Middle frontal gyrus (tissue), 1 donor: ENCODE measurements around the gene DHRS12.

ENCODE experiments used
- DNase-seq: peaks from one replicate; pipeline ENCODE4 v3.0.0-alpha.2; 2015; ENCODE audit warnings: low spot score; ENCODE audit errors: extremely low spot score

Gene DHRS12

GRCh38 chr13:51803422-51804294 is at the start of gene DHRS12:
Gene DHRS12 (minus strand): TSS chr13:51804163. CDS start chr13:51799659, 4,504 bp downstream.
- DNase-seq = peak; percentile 83

- no peak for DNase-seq
These were observed 45.5 kb upstream of the DHRS12 start for GRCh38 chr13:51849145-51850101.

- DNase-seq = no peak
These were observed 44.7 kb upstream of the DHRS12 start for GRCh38 chr13:51848674-51849073.

GRCh38 chr13:51846756-51847155 is 42.8 kb upstream of the DHRS12 start:
- no peak for DNase-seq

GRCh38 chr13:51845574-51846318 is 41.8 kb upstream of the DHRS12 start:
- DNase-seq = no peak

GRCh38 chr13:51844862-51845573 is 41.1 kb upstream of the DHRS12 start, which contains the start of gene TMEM272:
Gene TMEM272 (minus strand): TSS chr13:51845177. CDS start chr13:51838530, 6,647 bp downstream.
- peak; percentile 48 for DNase-seq

- no peak for DNase-seq
These were observed 39.6 kb upstream of the DHRS12 start for GRCh38 chr13:51843529-51843928.

GRCh38 chr13:51841732-51842131 is 37.8 kb upstream of the DHRS12 start:
- no peak for DNase-seq

GRCh38 chr13:51840917-51841316 is 37.0 kb upstream of the DHRS12 start:
- no peak for DNase-seq

- DNase-seq = no peak
These were observed 36.0 kb upstream of the DHRS12 start for GRCh38 chr13:51839711-51840540.

GRCh38 chr13:51838240-51838846 is 34.4 kb upstream of the DHRS12 start:
- DNase-seq = no peak

- DNase-seq = no peak
These were observed 33.1 kb upstream of the DHRS12 start for GRCh38 chr13:51837016-51837415.

GRCh38 chr13:51834581-51835171 is 30.7 kb upstream of the DHRS12 start:
- no peak for DNase-seq

- DNase-seq = no peak
These were observed 30.0 kb upstream of the DHRS12 start for GRCh38 chr13:51833980-51834379.

- no peak for DNase-seq
These were observed 28.6 kb upstream of the DHRS12 start for GRCh38 chr13:51832471-51833152.

GRCh38 chr13:51831519-51831918 is 27.6 kb upstream of the DHRS12 start:
- no peak for DNase-seq

- DNase-seq = no peak
These were observed 25.6 kb upstream of the DHRS12 start for GRCh38 chr13:51829568-51829899.
